Stimulated activated CD4-positive, alpha-beta T cell treated with anti-CD3 and anti-CD28 coated beads, Interleukin-12 subunit alpha, Interleukin-12 subunit beta, amount 100 ng/mL, for 24 hours (primary cell): ENCODE results near the gene PPIF.

Experiments
- DNase-seq, 2 experiments: peaks; one replicate each; pipeline ENCODE4 v3.0.0-alpha.2; 2020; ENCODE audit warnings: low read depth in 2 of 2

Gene PPIF

GRCh38 chr10:79347226-79347893, at the start of gene PPIF:
Gene PPIF (plus strand): TSS chr10:79347469. CDS start chr10:79347549, 80 bp downstream.
- peak; percentile 93 for DNase-seq

- peak in 1 of 2 experiments; percentile 63 for DNase-seq
Observed at GRCh38 chr10:79298403-79299244, 48.6 kb upstream of the PPIF start.

- DNase-seq, result no peak
Observed at GRCh38 chr10:79299397-79300241, 47.6 kb upstream of the PPIF start.

GRCh38 chr10:79300711-79301110, 46.6 kb upstream of the PPIF start:
- DNase-seq, result no peak

- DNase-seq, result no peak
Observed at GRCh38 chr10:79301754-79302530, 45.3 kb upstream of the PPIF start.

GRCh38 chr10:79303631-79304478, 43.4 kb upstream of the PPIF start:
- DNase-seq, result no peak

GRCh38 chr10:79304479-79305087, 42.7 kb upstream of the PPIF start:
- DNase-seq, result no peak

- DNase-seq, result no peak
Observed at GRCh38 chr10:79305515-79305914, 41.8 kb upstream of the PPIF start.

- DNase-seq, result no peak
Observed at GRCh38 chr10:79305988-79306387, 41.3 kb upstream of the PPIF start.

GRCh38 chr10:79306644-79307220, 40.5 kb upstream of the PPIF start:
- no peak for DNase-seq

- no peak for DNase-seq
Observed at GRCh38 chr10:79308016-79308415, 39.3 kb upstream of the PPIF start.

- DNase-seq, result no peak
Observed at GRCh38 chr10:79308969-79309665, 38.2 kb upstream of the PPIF start.

GRCh38 chr10:79310200-79310865, 36.9 kb upstream of the PPIF start:
- DNase-seq, result no peak

GRCh38 chr10:79310911-79311573, 36.2 kb upstream of the PPIF start:
- DNase-seq, result no peak

- no peak for DNase-seq
Observed at GRCh38 chr10:79311581-79312407, 35.5 kb upstream of the PPIF start.

GRCh38 chr10:79312601-79313187, 34.6 kb upstream of the PPIF start:
- DNase-seq, result no peak

- no peak for DNase-seq
Observed at GRCh38 chr10:79313320-79313719, 33.9 kb upstream of the PPIF start.
